Femur (tissue), 1 donor: Measurements from ENCODE around the gene NUDT4.

Experiments
- DNase-seq: peaks from one replicate; pipeline ENCODE4 v3.0.0-alpha.2; 2017

NUDT4 gene

DNA sequence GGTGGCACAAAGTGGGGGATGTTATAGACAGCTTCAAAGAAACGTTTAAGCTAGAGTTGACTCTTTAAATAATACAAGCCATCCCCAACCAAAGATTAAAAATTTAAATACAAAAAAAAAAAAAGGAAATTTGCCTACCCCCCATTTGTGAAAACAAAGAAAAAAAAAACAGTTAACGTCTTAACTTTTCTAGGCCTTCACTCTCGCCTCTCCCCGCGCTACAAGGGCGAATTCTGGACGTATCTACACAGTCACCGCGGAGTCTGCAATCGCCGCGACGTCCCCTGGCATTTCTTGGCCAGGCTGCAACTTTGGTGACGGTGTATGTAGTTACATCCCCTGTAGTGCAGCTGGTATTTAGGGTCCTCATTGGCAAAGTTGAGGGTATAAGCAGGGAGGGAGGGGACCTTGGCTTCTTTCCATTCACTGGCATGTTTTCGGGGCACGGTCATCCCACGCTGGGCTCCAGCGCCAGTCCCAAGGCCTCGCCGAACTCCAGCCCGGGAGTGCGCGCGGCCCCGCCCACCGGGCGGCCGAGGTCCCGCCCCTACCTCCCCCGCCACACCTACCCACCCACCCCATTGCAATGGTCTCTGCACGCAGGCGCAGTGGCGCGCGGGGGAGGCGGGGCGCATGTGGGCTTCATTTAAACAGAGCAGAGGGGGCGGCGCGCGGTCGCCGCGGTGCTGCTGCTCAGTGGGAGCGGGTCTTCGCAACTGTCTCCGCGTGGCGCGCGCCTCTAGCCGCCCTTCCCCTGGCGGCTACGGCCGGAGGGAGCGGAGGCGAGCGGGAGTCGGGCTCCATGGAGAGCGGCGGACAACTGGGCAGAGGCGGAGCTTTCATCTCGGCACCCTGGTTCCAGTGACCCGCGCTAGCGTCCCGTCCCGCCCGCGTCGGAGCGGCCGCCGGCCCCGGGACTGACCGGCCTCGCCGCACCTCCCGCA lies at the start of gene NUDT4:
Gene NUDT4 (plus strand): TSS at position 674 of the 944 bp plus-strand sequence. CDS start 398 bp downstream, outside the sequence.
- peak; percentile 99 for DNase-seq

DNA sequence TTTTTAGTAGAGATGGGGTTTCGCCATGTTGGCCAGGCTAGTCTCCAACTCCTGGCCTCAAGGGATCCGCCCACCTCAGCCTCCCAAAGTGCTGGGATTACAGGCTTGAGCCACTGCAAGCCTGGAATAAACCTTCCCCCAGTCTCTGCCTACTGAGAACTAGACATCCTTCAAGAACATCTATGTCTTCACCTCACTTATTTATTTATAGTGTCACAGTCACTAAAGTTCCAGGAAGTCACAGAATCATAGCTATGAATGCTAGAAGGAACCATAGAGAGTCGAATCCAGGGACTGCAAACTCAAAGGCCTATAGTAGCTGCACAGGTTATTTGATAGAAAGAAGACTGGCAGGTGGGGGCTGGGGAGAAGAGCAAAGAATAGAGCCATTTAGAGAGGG lies 44.7 kb upstream of the NUDT4 start:
- no peak for DNase-seq

DNA sequence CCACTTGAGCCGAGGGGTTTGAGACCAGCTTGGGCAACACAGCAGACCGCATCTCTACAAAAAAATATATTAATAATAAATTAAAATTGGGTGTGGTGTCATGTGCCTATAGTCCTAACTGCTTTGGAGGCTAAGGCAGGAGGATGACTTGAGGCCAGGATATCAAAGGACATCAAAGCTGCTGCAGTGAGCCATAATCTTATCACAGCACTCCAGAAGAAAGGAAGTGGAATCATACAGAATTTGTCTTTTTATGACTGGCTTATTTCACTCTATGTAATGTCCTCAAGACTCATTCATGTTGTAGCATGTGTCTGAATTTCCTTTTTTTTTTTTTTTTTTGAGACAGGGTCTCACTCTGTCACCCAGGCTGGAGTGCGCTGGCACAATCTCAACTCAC lies 43.9 kb upstream of the NUDT4 start:
- no peak for DNase-seq

DNA sequence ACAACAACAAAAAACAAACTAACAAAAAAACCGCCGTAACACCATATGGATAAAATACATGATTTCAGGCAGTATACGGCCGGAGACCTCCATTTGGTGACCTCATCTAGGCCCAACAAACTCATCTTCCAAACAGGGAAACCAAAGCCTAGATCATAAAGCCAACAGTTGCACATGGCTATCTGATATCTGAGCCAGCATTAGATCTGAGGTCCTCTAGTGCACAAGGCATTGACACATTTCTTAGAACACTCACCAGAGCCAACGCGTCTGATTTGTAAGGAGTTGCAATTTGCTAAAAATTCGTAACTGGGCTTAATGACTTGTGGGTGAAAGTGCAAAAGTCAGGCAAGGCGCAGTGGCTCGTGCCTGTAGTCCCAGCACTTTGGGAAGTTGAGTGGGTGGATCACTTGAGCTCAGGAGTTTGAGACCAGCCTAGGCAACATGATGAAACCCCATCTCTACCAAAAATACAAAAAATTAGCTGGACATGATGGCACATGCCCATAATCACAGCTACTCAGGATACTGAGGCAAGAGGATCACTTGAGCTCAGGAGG lies 42.0 kb upstream of the NUDT4 start:
- no peak for DNase-seq

DNA sequence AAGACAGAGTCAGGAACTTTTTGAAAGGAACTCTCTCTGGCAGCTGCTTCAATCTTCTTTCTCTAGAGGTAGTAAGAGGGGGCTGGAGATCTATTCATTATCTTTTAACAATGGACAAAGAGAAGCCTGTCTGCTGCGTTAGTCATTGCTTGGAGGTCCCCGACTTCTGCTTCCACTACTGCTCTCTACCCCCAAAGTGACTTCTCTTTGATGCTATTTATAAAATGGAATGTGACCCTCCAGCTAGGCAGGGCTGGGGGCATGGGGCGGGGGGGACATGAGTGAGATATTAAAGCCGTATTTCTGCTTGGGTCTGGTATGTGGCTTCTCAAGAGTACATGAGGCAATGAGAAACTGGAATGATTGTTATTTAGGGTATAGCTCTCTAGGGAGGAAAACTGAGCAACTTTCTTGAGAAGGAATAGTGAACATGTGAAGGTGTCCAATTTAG lies 41.4 kb upstream of the NUDT4 start:
- DNase-seq = peak; percentile 34

DNA sequence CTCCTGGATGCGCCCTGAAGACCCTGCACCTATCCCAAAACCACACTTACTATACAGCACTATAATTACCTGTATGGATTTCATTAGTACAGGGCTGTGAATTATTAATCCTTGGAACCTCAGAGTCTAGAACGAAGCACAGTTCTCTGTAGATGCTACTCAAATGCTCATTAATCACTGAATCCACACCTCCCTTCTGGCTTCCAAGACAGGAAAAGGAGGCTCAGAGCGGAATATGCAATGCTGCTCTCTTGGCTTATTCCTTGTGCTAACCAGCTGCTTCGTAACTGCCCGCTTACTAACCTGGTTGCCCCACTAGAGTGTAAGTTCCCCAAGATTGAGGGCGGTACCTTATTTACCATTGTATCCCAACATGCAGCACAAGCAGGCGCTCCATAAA lies 39.1 kb upstream of the NUDT4 start:
- no peak for DNase-seq

DNA sequence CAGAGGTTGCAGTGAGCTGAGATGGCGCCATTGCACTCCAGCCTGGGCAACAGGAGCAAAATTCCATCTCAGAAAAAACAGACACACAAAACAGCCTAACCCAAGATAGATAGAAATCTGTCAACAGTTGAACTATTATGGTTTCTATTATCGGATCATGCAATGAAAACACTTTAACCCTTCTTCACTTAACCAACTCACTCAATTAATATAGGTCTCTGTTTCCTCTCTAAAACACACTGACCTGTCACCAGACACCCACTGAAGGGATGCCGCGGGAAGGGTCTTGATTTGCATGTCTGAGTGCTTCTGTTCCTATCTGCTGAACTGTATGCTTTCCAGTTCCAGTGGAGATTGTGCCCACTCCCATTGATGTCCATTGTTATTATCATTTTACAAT lies 38.0 kb upstream of the NUDT4 start:
- no peak for DNase-seq

DNA sequence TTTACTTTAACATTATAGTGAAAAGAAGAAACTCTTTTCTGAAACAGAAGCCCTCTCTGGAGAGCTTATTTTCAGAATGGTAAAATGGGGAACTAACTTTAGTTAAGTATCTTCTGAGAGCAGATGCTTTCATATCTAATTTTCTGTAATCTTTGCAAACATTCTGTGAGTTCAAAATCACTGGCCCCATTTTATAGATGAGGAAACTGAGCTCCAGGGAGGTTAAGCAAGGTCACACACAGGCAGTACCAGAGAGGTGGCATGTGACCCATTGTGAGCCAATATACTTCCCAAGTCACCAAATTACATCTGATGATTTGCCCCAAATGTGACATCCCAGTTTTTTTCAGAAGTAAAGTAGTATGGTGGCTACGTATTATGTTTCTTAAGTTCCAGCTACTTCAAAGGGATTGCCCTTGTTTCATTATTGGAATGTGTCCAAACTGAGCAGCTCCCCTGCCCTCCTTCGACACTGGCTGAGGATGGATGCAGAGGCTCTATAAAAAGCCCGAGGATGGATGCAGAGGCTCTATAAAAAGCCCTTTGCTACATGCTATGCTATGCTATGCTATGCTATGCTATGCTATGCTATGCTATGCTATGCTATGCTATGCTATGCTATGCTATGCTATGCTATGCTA lies 36.2 kb upstream of the NUDT4 start:
- no peak for DNase-seq

DNA sequence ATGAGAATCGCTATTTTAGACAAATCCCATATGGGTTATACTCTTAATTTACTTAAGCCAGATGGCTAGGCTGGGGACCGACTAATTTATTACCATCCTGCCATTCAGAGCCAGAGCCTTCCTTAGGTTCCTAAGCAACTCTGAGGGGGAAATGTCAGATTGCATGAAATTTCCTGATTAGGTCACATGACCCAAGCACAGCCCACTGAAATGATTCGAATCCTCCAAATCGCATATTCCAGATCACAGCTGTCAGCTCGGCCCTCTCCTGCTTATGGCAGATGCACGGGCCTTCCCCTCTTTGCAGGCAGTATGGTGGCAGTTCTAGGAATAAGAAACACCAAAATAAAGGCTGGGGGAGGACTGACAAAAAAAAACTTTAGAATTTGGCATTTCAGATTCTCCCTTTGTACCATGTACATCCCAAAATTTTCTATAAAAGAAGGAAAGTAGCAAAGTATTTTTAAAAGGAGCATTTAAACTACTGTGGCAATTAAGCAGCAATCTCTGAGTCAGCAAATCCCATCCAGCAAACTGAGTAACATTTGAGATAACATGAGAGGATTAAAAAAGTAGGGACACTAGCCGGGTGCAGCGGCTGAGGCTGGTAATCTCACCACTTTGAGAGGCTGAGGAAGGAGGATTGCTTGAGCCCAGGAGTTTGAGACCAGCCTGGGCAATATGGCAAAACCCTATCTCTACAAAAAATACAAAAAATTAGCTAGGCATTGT lies 30.5 kb upstream of the NUDT4 start:
- no peak for DNase-seq

DNA sequence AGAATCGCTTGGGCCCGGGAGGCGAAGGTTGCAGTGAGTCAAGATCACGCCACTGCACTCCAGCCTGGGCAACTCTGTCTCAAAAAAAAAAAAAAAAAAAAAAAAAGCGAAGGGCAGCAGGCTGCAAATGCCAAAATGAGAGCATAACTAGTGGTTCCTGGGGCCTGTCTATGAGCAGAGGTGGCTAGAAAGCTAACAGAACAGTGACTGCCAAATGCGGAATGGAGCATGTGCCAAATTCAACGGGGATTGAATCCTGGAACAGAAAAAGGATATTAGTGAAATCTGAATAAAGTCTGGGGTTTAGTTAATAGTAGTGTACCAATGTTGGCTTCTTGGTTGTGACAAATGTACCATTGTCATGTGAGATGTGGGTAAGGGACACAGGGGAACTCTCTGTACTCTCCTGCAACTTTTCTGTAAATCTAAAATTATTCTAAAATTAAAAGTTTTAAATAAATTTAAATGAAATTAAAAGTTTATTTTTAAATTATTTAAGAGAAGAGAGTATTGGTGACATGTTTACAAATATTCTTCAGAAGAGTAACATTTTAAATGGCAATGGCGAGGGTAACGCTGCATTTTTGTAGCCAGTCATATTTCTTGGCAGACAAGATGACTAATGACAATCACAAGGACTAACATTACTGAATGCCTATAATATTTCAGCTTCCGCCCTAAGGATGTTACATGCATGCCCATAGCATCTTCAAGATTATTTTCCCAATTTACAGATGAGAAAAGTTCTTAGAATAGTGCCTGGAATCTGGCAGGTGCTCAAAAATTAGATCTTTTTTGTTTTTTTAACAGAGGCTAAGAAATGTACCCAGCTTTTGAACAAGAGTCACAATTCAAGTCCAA lies 28.9 kb upstream of the NUDT4 start:
- DNase-seq = peak; percentile 44

DNA sequence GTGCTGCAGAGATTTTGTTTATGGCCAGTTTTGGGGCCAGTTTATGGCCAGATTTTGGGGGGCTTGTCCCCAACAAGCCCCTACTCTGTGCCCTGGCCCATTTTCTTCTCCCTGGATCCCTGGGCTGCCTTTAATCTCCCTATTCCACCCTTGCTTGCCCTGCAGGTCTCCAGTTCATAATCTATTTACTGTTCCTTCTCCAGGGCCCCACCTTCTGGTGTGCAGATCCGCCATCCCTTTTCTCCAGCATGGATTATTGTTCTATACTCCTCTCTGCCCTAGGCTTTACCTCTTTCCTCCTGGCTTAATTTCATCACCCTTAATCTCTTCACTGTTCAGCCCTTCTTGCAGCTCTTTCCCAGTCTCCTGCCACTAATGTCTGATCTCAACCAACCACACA lies 26.0 kb upstream of the NUDT4 start:
- DNase-seq = no peak

DNA sequence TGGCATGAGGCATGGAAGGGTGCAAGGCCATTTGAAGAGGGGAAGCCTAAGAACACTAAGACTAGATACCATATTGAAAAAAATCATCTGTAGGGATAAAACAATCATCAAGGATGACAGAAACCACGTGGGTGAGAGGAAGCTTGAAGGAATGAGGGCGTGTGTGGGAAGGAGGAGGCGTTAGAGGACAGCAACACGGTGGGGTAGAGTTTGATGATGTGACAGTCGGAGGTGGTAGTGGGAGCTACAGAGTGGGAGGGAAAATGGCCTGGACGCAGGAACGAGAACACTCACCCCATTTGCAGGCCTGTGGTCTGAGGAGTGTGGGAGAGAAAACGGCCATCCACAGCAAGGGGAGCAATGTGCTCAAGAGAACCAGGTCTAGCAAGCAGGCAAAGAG lies 25.4 kb upstream of the NUDT4 start:
- no peak for DNase-seq

DNA sequence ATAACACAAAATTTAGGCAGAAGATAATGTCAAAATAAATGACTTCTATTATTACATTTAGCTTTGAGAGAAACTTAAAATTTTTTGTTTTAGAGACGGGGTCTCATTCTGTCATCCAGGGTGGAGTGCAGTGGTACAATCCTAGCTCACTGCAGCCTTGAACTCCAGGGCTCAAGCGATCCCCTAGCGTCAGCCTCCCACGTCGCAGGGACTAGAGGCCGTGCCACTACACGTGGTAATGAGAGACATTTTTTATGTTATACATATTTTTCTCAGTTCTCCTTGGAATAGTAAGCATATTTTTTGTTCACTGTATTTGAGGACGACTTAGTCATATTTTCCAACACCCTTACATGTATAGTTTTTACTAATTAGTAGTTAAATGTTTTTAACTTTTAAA lies 21.5 kb upstream of the NUDT4 start:
- DNase-seq = no peak

DNA sequence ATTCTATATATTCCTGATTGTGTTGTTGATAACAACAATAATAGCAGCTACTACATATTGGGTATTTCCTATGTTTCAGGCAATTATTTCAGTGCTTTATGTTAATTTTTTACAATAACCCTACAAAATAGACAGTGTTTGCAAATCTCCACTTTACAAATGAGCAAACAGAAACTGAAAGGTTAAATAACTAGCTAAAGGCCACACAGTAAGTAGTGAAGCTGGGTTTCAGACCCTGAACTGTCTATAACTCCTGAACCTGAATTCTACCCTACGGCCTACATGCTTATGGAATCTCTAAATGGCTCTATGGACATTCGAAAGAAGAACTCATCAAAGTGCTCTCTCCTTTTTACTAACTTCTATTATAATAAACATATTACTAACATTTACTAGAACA lies 19.7 kb upstream of the NUDT4 start:
- no peak for DNase-seq

DNA sequence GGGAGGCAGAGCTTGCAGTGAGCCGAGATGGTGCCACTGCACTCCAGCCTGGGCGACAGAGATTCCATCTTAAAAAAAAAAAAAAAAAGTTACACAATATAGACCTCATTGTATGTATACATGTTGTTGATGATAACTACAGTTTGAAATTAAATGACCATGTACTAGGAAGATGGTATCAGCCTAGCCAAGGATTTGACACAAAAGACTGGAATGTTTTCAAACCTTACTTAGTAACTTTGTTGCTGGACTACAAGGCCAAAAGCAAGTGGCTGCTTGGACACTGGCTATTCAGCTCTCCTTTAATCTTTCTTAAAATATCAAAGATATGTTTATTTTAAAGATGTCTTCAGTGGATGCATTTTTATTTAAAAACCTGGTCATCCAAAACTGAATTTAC lies 18.9 kb upstream of the NUDT4 start:
- DNase-seq = no peak

DNA sequence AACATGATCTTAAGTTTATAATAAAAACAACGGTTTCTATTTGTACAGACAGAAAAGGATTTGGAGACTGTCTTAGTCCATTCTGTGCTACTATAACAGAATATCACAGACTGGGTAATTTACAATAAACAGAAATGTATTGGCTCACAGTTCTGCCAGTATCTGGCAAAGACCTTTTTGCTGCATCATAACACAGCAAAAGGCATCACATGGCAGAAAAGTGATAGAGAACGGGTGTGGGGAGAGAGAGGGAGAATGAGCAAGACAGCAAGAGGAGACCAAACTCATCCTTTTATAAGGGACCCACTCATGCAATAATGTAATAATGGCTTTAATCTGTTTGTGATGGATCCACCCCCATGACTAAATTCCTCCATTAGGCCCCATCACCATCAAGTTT lies 17.0 kb upstream of the NUDT4 start:
- DNase-seq = no peak

DNA sequence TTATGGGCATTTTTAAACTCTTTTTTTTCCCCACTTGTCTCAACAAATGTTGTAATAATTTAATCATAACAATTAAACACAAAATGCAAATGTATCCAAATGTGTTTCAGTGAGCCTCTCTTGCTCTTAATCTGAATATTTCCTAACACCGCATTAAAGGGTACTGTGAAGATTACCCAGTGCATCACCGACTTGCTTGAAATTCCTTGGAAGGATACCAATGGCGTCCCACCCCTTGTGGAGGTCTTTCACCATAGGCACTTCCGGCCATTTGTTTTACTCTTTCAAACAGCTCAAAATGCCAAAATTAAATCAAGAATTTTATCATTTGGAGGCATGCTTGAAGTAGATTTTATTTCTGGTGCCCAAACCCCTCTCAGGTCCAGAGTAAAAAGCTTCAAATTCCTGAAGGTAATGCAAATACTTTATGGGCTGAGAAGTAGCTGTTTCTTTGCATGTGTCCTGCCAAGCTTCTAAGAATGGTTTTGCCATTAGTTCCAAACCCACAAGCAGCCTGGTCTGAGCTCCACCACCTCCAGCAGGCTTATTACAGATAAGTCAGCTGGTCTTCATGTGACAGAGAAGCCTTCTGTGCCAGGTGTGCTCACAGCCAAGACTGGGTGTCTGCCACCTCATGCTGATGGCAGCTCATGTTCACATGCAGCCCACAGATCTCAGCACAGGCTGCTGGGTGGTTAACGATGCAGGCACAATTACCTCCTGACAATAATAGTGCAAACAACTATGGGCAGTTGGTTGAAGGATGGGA lies 16.4 kb upstream of the NUDT4 start:
- peak; percentile 48 for DNase-seq

DNA sequence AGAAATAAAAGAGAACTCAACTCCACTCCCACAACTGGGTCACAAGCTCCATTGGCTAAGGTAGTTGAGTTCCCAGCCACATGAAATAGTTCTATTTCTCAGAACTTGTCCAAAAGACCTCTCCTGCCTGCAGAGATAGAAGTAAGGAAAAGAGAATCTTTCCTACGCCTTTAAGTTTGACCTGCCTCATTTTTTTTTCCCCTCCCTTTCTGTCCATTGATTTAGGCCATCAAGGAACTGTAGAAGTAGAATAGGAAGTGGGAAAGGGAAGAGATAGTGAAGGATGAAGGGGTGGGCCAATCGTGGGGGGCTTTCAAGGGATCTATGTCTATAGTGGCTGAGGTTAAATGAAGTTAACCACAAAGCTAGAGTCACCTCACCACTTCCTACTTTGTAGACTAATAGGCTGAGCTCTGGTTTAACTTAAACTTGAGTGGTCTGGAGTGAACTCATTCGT lies 13.9 kb upstream of the NUDT4 start:
- no peak for DNase-seq

DNA sequence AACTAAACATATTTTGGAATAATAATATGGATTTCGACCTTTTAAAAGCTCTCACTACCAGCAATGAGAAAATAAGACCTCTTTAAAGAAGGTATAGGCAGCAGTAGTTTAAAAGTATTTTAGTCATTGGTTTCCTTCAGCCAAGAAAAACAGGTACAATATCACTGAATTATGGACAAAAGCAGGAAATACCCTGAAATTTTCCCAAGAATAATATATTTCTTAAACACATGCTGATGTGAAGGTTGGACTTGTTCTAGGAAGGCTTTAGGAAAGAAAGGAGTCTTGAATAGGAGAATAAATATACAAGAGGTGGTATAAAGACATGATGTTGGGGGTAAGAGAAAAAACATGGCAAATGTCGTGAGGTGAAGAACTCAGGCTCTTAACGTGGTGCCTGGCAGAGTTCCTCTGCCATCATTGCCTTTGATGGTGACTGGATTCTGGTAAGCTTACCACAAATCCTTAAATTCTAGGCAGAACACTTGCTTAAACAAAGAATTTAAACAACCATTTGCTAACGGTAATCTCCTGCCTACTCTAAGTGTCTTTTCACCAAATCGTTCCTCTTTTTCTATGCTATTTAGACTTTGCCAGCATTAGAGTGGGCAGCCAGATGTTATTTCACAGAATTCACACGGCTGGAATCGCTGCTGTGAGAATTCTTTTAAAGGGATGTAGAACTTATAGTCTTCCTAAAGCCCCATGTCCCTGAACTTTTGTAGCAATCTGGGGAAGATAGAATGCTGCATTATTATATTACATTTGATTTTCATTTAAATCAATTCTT lies 11.9 kb upstream of the NUDT4 start:
- no peak for DNase-seq

DNA sequence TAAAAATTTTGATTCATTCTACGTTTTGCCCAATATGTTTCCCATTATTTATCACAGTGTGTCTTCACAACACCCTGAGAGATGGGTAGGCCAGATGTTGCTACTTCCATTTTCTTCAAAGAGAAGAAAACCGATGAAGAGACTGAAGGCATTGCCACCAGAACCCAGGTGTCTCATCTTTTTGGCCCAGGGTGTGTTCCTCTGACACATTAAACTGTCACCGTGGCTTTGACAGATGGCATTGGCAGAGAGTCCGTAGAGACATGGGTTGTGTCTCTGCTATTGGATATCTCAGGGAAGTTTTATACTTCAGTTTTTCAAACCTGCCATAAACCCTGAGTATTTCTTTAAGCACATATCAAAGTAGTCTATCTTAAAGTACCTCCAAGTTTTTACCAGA lies 11.3 kb upstream of the NUDT4 start:
- DNase-seq = no peak

DNA sequence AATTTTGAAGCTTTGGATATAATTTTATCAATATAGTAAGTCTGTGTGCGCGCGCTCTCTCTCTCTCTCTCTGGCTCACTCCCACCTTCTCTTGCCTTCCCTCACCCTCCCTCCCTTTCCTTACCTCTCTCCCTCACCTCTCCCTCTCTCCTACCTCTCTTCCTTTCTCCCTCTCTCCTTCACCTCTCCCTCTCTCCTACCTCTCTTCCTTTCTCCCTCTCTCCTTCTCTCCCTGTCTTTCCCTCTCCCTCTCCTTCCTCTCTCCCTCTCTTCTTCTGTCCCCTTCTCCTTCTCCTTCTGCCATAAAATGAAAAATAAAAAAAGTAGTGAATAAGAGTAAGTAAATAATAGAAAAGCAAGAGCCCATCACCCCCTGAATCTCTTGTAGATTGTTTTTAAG lies 9.0 kb upstream of the NUDT4 start:
- no peak for DNase-seq
